Panc1 (cell line): ENCODE results near the gene TREM1. TPM values are rescaled to one million over a fixed set of nuclear protein-coding genes. Genes with fewer than 3 reads are reported as not detected.

ENCODE experiments used
- ATAC-seq: fragments of 200-7000 bp; cut with Tn5 transposase; 2 replicates; pipeline ENCODE4 v1.9.1; 2020; ENCODE audit warnings: mild to moderate bottlenecking, moderate library complexity
- BruUV-seq: library from RNA; stranded (reverse); fragments of 400-500 nt; replicated peaks from 2 replicates; lab custom pipeline; 2021; lab: Mats Ljungman, UMichigan
- CTCF ChIA-PET: fragments of 300-600 bp; sonication (Branson Sonifier 250); formaldehyde crosslinking; loops from one replicate; lab custom pipeline; 2022; ENCODE audit warnings: antibody characterized with exemption; lab: Charles Lee
- POLR2A ChIA-PET: fragments of 300-600 bp; sonication (Branson Sonifier 250); formaldehyde crosslinking; loops from one replicate; lab custom pipeline; 2022; ENCODE audit warnings: antibody characterized with exemption; lab: Charles Lee
- DNase-seq: peaks from one replicate; pipeline ENCODE4 v3.0.0-alpha.2; 2010; ENCODE audit warnings: low read depth, low spot score
- H3K27ac ChIP-seq: 2 replicates; pipeline ENCODE4 v1.5.1; 2011; ENCODE audit warnings: mild to moderate bottlenecking, low read length, inconsistent platforms
- H3K27me3 ChIP-seq: fragments of 200-500 bp; sonication (Bioruptor generic); 2 replicates; pipeline ENCODE4 v1.6.0; 2014; ENCODE audit warnings: low read length, inconsistent platforms; ENCODE audit not compliant: control insufficient read depth, insufficient read depth
- H3K36me3 ChIP-seq: fragments of 200-500 bp; sonication (Bioruptor generic); 2 replicates; pipeline ENCODE4 v1.5.1; 2014; ENCODE audit warnings: inconsistent platforms, mild to moderate bottlenecking, low read length, moderate library complexity; ENCODE audit not compliant: control insufficient read depth, insufficient read depth
- H3K4me1 ChIP-seq: 2 replicates; pipeline ENCODE4 v1.5.1; 2011; ENCODE audit warnings: inconsistent platforms, mild to moderate bottlenecking, low read length, moderate library complexity; ENCODE audit not compliant: control insufficient read depth, insufficient read depth
- H3K4me3 ChIP-seq, 2 experiments: 2 replicates each; pipeline ENCODE4 v1.5.1; 2011 to 2012; ENCODE audit warnings: low read depth in 2 of 2, low read length in 2 of 2, mild to moderate bottlenecking in 2 of 2, inconsistent platforms in 1 of 2, moderate library complexity in 1 of 2
- H3K9me3 ChIP-seq: fragments of 200-500 bp; sonication (Bioruptor generic); 2 replicates; pipeline ENCODE4 v1.5.1; 2014; ENCODE audit warnings: low read depth, mild to moderate bottlenecking, inconsistent platforms, low read length, moderate library complexity; ENCODE audit not compliant: control insufficient read depth, insufficient read depth
- POLR2AphosphoS5 ChIP-seq: IDR thresholded peaks from 2 replicates; pipeline ENCODE4 v1.6.1; 2012; ENCODE audit warnings: mild to moderate bottlenecking, low read depth, low read length, moderate library complexity
- SIN3A ChIP-seq: IDR thresholded peaks from 2 replicates; pipeline ENCODE4 v1.6.1; 2012; ENCODE audit warnings: low read depth, mild to moderate bottlenecking, low read length, moderate library complexity, borderline replicate concordance; ENCODE audit not compliant: insufficient read depth
- TCF7L2 ChIP-seq: IDR thresholded peaks from 2 replicates; pipeline ENCODE4 v1.6.1; 2011; ENCODE audit warnings: mild to moderate bottlenecking, low read depth, low read length, inconsistent platforms
- in situ Hi-C: cut with HindIII; loops from 2 replicates; pipeline ENCODE4 v1.10.0; 2016; ENCODE audit warnings: low sequenced_read_pairs, low pct_unique_long_range_greater_than_20kb
- intact Hi-C: fragments of 100-400 bp; cut with micrococcal nuclease; formaldehyde crosslinking; loops from one replicate; pipeline ENCODE4 v1.10.0; 2022; ENCODE audit not compliant: unreplicated experiment
- total RNA-seq: library from RNA; stranded (reverse); gene quantifications from one replicate; pipeline ENCODE4 v1.2.1, GENCODE V29; 2021; ENCODE audit not compliant: unreplicated experiment
- TF ChIP-seq, protein P1 (sequence below): fragments of 450-650 bp; IDR thresholded peaks from 2 replicates; pipeline ENCODE4 v1.5.1; 2017; ENCODE audit warnings: mild to moderate bottlenecking
- TF ChIP-seq, protein P2 (sequence below), 2 experiments: IDR thresholded peaks; 2 replicates each; pipeline ENCODE4 v1.6.1; 2011 to 2012; ENCODE audit warnings: low read depth in 2 of 2, control low read depth in 1 of 2, low read length in 1 of 2, mild to moderate bottlenecking in 1 of 2, moderate library complexity in 1 of 2; ENCODE audit not compliant: insufficient read depth in 1 of 2

TREM1 gene
- total RNA-seq, 1 experiment from 2014 or later = not detected

DNA sequence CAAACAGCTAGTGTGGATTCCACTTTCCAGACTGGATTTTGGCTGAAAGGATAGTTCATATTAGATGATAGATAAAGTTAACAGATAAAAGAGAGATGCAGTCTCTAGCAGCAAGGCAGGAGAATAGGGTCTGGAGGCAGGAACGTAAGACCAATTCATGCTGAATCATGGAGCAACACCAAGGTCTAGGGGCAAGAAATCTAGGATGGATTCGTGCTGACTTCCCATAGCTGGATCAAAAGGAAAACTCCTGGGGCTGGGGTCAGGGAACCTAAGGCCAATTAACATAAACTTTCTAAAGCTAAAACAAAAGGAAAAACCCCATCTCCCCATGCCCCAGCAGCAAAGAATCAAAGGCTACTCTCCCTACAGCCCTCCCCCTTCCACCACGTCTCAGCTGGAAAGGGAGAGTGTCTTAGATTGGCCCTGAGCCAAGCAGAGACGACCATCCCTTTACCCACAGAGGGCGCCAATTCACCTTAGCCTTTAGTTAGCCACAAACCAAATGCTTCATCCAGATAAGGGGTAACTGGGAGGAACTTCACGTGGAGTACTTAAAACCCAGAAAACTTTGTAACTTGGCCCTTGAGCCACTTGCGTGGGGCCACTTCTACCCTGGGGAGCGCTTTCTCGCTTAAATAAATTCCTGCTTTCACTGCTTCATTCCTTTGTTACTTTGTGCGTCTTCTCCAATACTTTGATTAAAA lies 7.6 kb downstream of the TREM1 start:
- ChIA-PET CTCF (interaction anchor here (0.6 kb wide), 2 partner anchors 28 to 242 kb away, joined by 4 to 5 read pairs; no protein-coding TSS in a partner anchor), POLR2A (no interaction called here)
- TF ChIP-seq POLR2AphosphoS5 (no peak), TCF7L2 (no peak), SIN3A (no peak)
- TF ChIP-seq, protein P1, sequence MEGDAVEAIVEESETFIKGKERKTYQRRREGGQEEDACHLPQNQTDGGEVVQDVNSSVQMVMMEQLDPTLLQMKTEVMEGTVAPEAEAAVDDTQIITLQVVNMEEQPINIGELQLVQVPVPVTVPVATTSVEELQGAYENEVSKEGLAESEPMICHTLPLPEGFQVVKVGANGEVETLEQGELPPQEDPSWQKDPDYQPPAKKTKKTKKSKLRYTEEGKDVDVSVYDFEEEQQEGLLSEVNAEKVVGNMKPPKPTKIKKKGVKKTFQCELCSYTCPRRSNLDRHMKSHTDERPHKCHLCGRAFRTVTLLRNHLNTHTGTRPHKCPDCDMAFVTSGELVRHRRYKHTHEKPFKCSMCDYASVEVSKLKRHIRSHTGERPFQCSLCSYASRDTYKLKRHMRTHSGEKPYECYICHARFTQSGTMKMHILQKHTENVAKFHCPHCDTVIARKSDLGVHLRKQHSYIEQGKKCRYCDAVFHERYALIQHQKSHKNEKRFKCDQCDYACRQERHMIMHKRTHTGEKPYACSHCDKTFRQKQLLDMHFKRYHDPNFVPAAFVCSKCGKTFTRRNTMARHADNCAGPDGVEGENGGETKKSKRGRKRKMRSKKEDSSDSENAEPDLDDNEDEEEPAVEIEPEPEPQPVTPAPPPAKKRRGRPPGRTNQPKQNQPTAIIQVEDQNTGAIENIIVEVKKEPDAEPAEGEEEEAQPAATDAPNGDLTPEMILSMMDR = peak; percentile 73
- TF ChIP-seq, protein P2, sequence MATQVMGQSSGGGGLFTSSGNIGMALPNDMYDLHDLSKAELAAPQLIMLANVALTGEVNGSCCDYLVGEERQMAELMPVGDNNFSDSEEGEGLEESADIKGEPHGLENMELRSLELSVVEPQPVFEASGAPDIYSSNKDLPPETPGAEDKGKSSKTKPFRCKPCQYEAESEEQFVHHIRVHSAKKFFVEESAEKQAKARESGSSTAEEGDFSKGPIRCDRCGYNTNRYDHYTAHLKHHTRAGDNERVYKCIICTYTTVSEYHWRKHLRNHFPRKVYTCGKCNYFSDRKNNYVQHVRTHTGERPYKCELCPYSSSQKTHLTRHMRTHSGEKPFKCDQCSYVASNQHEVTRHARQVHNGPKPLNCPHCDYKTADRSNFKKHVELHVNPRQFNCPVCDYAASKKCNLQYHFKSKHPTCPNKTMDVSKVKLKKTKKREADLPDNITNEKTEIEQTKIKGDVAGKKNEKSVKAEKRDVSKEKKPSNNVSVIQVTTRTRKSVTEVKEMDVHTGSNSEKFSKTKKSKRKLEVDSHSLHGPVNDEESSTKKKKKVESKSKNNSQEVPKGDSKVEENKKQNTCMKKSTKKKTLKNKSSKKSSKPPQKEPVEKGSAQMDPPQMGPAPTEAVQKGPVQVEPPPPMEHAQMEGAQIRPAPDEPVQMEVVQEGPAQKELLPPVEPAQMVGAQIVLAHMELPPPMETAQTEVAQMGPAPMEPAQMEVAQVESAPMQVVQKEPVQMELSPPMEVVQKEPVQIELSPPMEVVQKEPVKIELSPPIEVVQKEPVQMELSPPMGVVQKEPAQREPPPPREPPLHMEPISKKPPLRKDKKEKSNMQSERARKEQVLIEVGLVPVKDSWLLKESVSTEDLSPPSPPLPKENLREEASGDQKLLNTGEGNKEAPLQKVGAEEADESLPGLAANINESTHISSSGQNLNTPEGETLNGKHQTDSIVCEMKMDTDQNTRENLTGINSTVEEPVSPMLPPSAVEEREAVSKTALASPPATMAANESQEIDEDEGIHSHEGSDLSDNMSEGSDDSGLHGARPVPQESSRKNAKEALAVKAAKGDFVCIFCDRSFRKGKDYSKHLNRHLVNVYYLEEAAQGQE (IDR thresholded peaks at IDR 0.05; ENCODE audit: insufficient read depth in 1 of 2, low read depth in 2 of 2, low read length in 1 of 2) = no peak
- DNase-seq = peak; percentile 22
- Histone ChIP-seq H3K9me3 (no peaks in the 10 kb centered on the region), H3K27ac (no peak overlapping the region), H3K36me3 (no peaks in the 10 kb centered on the region), H3K4me3 (no peak overlapping the region), H3K4me1 (no peaks in the 10 kb centered on the region), H3K27me3 (peaks cover 13% of the 10 kb centered on the region)
- no peak; the same call in 1 of the 2 replicates for ATAC-seq
- in situ Hi-C loops (no loop called here), intact Hi-C loops (no loop called here)
- BruUV-seq = no TSS peak

DNA sequence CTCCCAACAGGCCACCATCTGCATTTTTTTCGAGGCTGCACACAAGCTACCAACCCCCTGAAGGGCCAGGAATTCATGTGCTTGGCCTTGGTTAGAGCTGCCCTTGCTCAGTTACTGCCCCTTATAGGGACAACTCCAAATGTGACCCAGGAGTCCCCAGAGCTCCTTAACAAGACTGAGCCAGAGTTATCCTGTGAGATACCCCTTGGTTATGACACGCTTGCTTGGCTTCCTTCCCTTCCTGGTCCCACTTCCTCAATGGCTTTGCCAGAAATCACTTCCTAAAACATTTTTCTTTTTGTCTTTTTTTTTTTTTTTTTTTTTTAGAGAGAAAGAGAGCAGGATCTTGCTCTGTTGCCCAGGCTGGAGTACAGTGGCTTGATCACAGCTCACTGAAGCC lies 8.9 kb downstream of the TREM1 start:
- ChIA-PET POLR2A (interaction anchor here (0.7 kb wide), 1 partner anchor 8 kb away, joined by 11 read pairs; no protein-coding TSS in a partner anchor), CTCF (interaction anchor here (0.7 kb wide), 1 partner anchor 42 kb away, joined by 3 read pairs; no protein-coding TSS in a partner anchor)
- no peaks in the 10 kb centered on the region for H3K36me3 ChIP-seq
- H3K27ac ChIP-seq = no peak overlapping the region
- TF ChIP-seq POLR2AphosphoS5 (no peak), SIN3A (no peak), TCF7L2 (no peak)
- TF ChIP-seq, protein P1 = no peak
- TF ChIP-seq, protein P2 (IDR thresholded peaks at IDR 0.05; ENCODE audit: insufficient read depth in 1 of 2, low read depth in 2 of 2, low read length in 1 of 2) = no peak
- DNase-seq = no peak
- no peak overlapping the region for H3K4me3 ChIP-seq
- intact Hi-C loops = no loop called here
- H3K4me1 ChIP-seq = no peaks in the 10 kb centered on the region
- no peaks in the 10 kb centered on the region for H3K9me3 ChIP-seq
- peaks cover 13% of the 10 kb centered on the region for H3K27me3 ChIP-seq
- ATAC-seq = no peak
- in situ Hi-C loops = no loop called here
- no TSS peak for BruUV-seq
